SU-DHL-6 (cell line): ENCODE results near the gene GNAT2.

ENCODE experiments used
- EZH2phosphoT487 ChIP-seq: fragments of 200-600 bp; sonication (generic), shearing (Covaris generic); conservative IDR thresholded peaks from 2 replicates; pipeline ENCODE4 v1.6.1; 2018; ENCODE audit warnings: mild to moderate bottlenecking, antibody characterized with exemption, low read length, moderate library complexity, mixed read lengths
- TF ChIP-seq, protein P1 (sequence below): fragments of 200-600 bp; sonication (generic); IDR thresholded peaks from one replicate; pipeline ENCODE4 v1.5.1; 2017; ENCODE audit warnings: antibody characterized with exemption, mild to moderate bottlenecking, low read length, moderate library complexity; ENCODE audit not compliant: insufficient read depth, poor library complexity, severe bottlenecking

DNA sequence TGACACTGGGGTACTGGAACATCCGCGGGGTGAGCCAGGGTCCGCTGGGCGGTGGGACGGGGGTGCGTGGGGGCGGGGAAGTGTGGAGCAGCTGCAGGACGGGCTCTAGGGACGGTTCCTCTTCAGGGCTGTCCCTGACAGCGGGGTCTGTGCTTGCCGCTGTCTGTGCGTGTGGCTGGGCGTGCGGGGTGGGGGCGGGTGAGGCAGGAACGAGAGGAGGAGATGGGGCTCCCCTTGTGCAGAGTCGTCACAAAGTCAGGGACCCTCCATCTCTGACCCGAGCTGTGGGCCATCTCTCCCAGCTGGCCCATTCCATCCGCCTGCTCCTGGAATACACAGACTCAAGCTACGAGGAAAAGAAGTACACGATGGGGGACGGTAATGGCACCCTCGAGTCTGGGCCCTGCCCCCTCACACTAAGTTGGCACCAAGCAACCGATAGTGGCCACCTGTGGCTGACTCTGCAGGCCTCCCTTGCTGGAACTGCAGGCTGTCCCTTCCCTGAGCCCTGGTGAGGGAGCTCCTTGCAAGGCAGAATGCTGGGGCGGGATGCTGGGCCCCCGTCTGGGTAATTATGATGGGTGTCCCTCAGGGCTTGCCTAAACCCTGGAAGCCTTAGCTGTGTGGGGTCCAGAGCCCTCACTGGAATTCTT lies 48.8 kb upstream of the GNAT2 start:
- TF ChIP-seq, protein P1, sequence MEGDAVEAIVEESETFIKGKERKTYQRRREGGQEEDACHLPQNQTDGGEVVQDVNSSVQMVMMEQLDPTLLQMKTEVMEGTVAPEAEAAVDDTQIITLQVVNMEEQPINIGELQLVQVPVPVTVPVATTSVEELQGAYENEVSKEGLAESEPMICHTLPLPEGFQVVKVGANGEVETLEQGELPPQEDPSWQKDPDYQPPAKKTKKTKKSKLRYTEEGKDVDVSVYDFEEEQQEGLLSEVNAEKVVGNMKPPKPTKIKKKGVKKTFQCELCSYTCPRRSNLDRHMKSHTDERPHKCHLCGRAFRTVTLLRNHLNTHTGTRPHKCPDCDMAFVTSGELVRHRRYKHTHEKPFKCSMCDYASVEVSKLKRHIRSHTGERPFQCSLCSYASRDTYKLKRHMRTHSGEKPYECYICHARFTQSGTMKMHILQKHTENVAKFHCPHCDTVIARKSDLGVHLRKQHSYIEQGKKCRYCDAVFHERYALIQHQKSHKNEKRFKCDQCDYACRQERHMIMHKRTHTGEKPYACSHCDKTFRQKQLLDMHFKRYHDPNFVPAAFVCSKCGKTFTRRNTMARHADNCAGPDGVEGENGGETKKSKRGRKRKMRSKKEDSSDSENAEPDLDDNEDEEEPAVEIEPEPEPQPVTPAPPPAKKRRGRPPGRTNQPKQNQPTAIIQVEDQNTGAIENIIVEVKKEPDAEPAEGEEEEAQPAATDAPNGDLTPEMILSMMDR = no peak
- no peak for TF ChIP-seq EZH2phosphoT487
